ENCODE data around the gene CSTPP1. TPM values are rescaled to one million over a fixed set of nuclear protein-coding genes. Genes with fewer than 3 reads are reported as not detected.

The CSTPP1 gene, protein sequence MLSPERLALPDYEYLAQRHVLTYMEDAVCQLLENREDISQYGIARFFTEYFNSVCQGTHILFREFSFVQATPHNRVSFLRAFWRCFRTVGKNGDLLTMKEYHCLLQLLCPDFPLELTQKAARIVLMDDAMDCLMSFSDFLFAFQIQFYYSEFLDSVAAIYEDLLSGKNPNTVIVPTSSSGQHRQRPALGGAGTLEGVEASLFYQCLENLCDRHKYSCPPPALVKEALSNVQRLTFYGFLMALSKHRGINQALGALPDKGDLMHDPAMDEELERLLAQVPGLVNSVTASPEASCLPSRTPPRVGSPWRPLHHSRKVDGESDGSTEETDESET
- total RNA-seq, result 34.1 and 38.4 TPM in 2 replicates

DNA sequence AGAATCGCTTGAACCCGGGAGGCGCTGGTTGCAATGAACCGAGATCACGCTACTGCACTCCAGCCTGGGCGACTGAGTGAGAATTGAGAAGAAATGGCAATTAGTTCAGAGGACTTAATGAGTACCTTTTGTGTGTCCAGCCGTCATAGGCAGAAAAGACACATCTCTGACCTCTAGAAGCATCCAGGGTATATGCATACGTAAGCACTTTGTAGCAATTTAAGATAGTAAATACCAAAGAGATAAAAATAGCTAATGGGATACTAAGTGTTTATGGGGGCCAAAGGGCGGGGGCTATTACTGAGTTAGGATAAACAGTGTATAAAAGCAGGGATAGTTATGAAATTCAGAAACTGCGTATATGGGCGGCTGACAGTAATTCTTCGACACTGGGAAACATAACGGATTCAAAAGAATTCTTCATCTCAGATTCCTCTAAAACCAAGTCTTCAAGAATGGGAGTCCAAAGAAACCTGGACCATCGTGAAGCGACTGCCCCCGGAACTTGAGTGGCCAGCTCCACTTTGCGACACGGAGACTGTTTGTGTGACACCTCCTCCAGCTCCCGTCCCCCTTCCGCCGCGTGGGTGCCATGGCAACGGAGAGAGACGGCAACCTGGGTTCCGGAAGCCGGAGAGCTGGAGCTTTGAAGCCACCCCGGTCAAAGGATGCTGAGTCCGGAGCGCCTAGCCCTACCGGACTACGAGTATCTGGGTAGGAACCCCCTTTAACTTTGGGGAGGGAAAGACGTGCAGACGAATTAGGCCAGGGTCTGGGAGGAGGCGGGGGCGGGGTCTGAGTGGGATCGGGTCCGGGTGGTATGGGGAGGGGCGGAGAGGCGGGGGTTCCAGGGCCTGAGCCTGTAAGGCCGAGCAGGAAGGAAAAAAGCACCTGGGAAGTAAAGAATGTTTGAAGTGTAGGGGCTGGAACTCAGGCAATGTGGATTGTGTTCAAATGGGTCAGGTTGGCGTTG lies at the start of gene CSTPP1:
Gene CSTPP1, plus strand, starts transcription at position 624 of the 973 bp plus-strand sequence. Its CDS starts 45 bp downstream, at position 669.

DNA sequence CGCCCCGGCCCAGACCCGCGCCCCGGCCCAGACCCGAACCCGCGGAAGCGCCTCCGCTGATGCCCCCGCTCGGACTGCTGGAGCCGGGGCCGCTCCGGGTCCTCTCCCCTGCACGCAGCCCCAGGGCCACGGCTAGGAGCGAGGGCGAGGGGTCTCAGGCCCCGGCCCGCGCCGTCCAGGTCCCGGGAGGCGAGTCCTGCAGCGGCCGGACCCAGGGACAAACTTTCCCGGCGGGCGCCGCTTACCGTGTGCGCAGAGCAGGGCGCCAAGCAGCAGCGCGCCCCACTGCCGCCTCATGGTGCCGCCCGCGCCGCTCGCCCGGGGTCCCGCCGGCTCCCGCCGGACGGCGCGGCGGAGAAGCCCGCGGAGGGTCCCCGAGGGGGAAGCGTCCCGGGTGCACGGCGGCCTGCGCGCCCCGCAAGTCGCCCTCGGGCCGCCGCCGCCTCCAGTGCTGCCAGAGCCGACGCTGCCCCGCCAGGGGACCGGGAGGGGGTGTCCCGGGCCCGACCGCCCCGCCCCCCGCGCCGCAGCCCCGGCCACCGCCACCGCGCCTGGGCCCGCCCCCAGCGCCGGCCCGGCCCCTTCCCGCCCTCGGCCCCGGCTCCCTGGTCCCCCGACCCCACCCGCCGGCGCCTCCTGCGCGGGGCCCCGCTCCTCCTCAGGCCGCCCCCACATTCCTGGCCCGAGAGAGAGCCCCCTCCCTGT lies 18.3 kb upstream of the CSTPP1 start, which contains the start of gene LRP4:
Gene LRP4, minus strand, starts transcription at position 468 of the 705 bp plus-strand sequence. Its CDS starts 171 bp downstream, at position 297.

DNA sequence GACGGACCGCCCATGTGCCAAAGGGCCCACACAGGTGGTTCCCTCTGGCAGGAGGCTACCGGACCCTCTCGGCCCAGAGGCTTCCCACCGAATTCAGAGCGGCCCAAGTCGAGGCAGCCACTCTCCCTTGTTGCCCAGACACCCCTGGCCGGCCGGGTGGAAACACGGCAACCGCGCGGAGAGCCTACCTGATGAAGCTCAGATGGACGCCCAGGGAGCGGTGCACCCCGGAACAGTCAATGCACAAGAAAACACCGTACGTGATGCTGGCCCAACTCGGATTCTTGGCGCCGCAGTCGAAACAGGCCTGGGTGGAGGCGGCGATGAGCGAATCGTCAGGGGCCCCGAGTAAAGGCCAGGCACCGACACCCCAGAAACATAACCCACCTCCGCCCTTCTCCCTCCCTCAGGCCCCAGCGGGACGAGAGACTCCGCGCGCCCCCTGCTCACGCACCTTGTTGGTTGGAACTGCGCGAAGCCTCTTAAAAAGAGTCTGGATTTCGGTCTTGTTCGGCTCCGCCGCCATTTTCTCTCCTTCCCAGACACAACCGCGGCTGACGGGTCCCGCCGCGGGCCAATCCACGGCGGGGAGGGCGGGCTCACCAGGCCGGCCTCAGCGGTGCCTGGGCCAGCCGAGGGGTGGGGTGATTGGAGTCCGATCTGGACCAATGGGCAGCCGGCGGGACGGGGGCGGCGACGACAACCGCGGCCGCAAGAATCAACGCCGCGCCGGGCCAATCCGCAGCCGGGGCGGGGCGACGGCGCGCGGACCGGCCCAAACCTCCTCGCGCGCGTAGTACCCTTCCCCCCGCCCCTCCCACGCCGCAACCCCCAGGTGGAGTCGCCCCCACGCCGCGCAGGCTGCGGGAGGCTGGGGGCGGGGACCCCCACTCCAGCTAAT lies 240.0 kb downstream of the CSTPP1 start, which contains the start of gene ARFGAP2:
Gene ARFGAP2, minus strand, starts transcription at position 552 of the 901 bp plus-strand sequence. Its CDS starts 26 bp downstream, at position 526.

DNA sequence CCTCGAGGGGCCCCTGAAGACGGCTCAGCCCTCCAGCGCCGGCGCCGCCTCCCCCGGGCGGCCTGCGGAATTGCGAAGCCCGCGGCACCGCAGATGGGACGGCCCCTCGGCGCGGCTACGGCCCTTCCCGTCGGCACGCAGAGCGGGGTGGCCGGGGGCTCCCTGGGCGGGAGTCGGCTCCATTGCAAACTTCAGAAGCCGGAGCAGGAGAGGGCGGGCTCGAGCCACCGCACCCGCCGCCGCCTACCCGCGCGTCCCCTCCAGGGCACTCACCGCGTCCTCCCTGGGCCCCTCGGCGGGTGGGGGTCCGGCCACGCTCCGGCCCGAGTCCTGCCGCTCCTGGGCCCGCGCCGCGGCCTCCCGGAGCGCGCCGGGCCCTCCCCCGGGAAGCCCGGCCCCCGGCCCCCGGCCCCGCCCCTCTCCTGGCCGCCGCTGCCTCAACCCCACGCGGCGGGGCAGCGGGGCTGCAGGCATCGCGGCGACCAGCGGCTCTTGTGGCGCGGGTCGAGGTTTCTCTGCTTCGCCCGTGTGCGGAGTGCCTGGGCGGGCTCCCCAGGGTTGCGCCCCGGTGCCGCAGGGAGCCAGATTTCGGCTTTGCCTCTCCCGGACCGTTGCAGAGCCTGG lies 249.6 kb downstream of the CSTPP1 start, which contains the start of gene PACSIN3:
Gene PACSIN3, minus strand, starts transcription at position 359 of the 624 bp plus-strand sequence. CDS start 3,707 bp downstream, outside the sequence.

Other genes with a start within 250 kb of the CSTPP1 start
- 42.1 and 70.5 TPM in 2 replicates for gene ARHGAP1, start 236.1 kb upstream of the CSTPP1 start, total RNA-seq
- 13.1 and 13.2 TPM in 2 replicates for gene ZNF408, start 235.7 kb upstream of the CSTPP1 start, total RNA-seq
- gene F2, start 217.5 kb upstream of the CSTPP1 start, total RNA-seq, result not detected in 2 replicates
- 37.5 and 50.0 TPM in 2 replicates for gene CKAP5, start 90.5 kb upstream of the CSTPP1 start, total RNA-seq
- gene LRP4, start 18.2 kb upstream of the CSTPP1 start, total RNA-seq, result 5.0 and 9.8 TPM in 2 replicates
- gene ARFGAP2, start 240.1 kb downstream of the CSTPP1 start, total RNA-seq, result 81.2 and 107 TPM in 2 replicates
- 39.3 and 42.2 TPM in 2 replicates for gene PACSIN3, start 249.7 kb downstream of the CSTPP1 start, total RNA-seq